HCT116 (cell line): Measurements from ENCODE around the gene ZNF536. TPM values are rescaled to one million over a fixed set of nuclear protein-coding genes. Genes with fewer than 3 reads are reported as not detected.

ENCODE experiments used
- ATAC-seq: fragments of 200-7000 bp; cut with Tn5 transposase; 2 replicates; pipeline ENCODE4 v1.9.1; 2020; ENCODE audit warnings: mild to moderate bottlenecking, moderate library complexity
- BruUV-seq: library from RNA; stranded (reverse); fragments of 400-500 nt; replicated peaks from 2 replicates; lab custom pipeline; 2021; lab: Mats Ljungman, UMichigan
- CTCF ChIA-PET: fragments of 300-600 bp; sonication (Branson Sonifier 250); formaldehyde crosslinking; loops from one replicate; lab custom pipeline; 2021; ENCODE audit warnings: antibody characterized with exemption; lab: Charles Lee
- POLR2A ChIA-PET: fragments of 300-600, 350-600 bp; sonication (Branson Sonifier 250); formaldehyde crosslinking; loops from one replicate; lab custom pipeline; 2021; ENCODE audit warnings: antibody characterized with exemption; lab: Charles Lee
- RAD21 ChIA-PET, 2 experiments: fragments of 300-600 bp; sonication (Branson Sonifier 250); formaldehyde crosslinking; loops; one replicate each; lab custom pipeline; 2023; ENCODE audit warnings: low total read pairs in 2 of 2; ENCODE audit not compliant: uncharacterized antibody in 2 of 2, unreplicated experiment in 2 of 2, low non-redundant PET in 1 of 2; lab: Charles Lee
- DNase-seq: peaks from one replicate; pipeline ENCODE4 v3.0.0-alpha.2; 2010; ENCODE audit warnings: low read depth, low spot score
- H2AFZ ChIP-seq: fragments of 200-600 bp; shearing (Covaris generic), sonication (generic); 2 replicates; pipeline ENCODE4 v1.6.1; 2017; ENCODE audit warnings: low read depth, mixed run types, mixed read lengths, antibody characterized with exemption, low read length; ENCODE audit not compliant: poor library complexity, severe bottlenecking
- H3K27ac ChIP-seq: 2 replicates; pipeline ENCODE4 v1.5.1; 2012; ENCODE audit warnings: low read depth, low read length
- H3K27me3 ChIP-seq: fragments of 200-600 bp; sonication (generic); 2 replicates; pipeline ENCODE4 v1.6.1; 2016; ENCODE audit warnings: mixed run types, low read length, mixed read lengths; ENCODE audit not compliant: insufficient read depth
- H3K36me3 ChIP-seq, 2 experiments: fragments of 200-500 bp in 1 of 2; fragments of 200-600 bp in 1 of 2; sonication (Bioruptor generic) in 1 of 2; sonication (generic) in 1 of 2; 2 replicates each; pipeline versions ENCODE4 v1.5.1 to v1.6.1; 2014 to 2016; ENCODE audit warnings: low read length in 2 of 2, inconsistent platforms in 1 of 2, mixed read lengths in 1 of 2, mixed run types in 1 of 2; ENCODE audit not compliant: insufficient read depth in 2 of 2, control insufficient read depth in 1 of 2
- H3K4me1 ChIP-seq, 2 experiments: fragments of 200-600 bp in 1 of 2; sonication (generic) in 1 of 2; 2 replicates each; pipeline versions ENCODE4 v1.5.1 to v1.6.1; 2012 to 2017; ENCODE audit warnings: low read length in 2 of 2, inconsistent platforms in 1 of 2, mild to moderate bottlenecking in 1 of 2, mixed read lengths in 1 of 2, mixed run types in 1 of 2, moderate library complexity in 1 of 2; ENCODE audit not compliant: insufficient read depth in 2 of 2, control insufficient read depth in 1 of 2
- H3K4me2 ChIP-seq: fragments of 200-600 bp; sonication (generic); 2 replicates; pipeline ENCODE4 v1.6.1; 2017; ENCODE audit warnings: mixed run types, low read length, mixed read lengths
- H3K4me3 ChIP-seq, 2 experiments: fragments of 200-600 bp in 1 of 2; sonication (generic) in 1 of 2; replicated peaks in 1 of 2; 2 replicates each; pipeline ENCODE4 v1.5.1; 2011 to 2016; ENCODE audit warnings: low read length in 2 of 2, control low read depth in 1 of 2, low read depth in 1 of 2, mild to moderate bottlenecking in 1 of 2, mixed read lengths in 1 of 2, mixed run types in 1 of 2
- H3K79me2 ChIP-seq: fragments of 200-600 bp; sonication (generic); 2 replicates; pipeline ENCODE4 v1.6.1; 2017; ENCODE audit warnings: mild to moderate bottlenecking, mixed run types, low read length, moderate library complexity, mixed read lengths; ENCODE audit not compliant: insufficient read depth
- H3K9ac ChIP-seq: fragments of 200-600 bp; sonication (generic); 2 replicates; pipeline ENCODE4 v1.6.1; 2016; ENCODE audit warnings: low read length, mixed read lengths
- H3K9me2 ChIP-seq: fragments of 200-600 bp; sonication (generic), shearing (Covaris generic); 2 replicates; pipeline ENCODE4 v1.6.1; 2017; ENCODE audit warnings: mixed run types, mild to moderate bottlenecking, moderate library complexity; ENCODE audit not compliant: insufficient read depth
- H3K9me3 ChIP-seq, 2 experiments: fragments of 200-500 bp in 1 of 2; fragments of 200-600 bp in 1 of 2; sonication (Bioruptor generic) in 1 of 2; sonication (generic) in 1 of 2; 2 replicates each; pipeline ENCODE4 v1.6.1; 2014 to 2017; ENCODE audit warnings: low read length in 2 of 2, mixed read lengths in 2 of 2, inconsistent platforms in 1 of 2, low read depth in 1 of 2, mild to moderate bottlenecking in 1 of 2, mixed run types in 1 of 2, moderate library complexity in 1 of 2; ENCODE audit not compliant: control insufficient read depth in 1 of 2, insufficient read depth in 1 of 2
- H4K20me1 ChIP-seq: fragments of 200-600 bp; sonication (generic), shearing (Covaris generic); 2 replicates; pipeline ENCODE4 v1.6.1; 2017; ENCODE audit warnings: mixed run types, mild to moderate bottlenecking, moderate library complexity; ENCODE audit not compliant: insufficient read depth
- ATF3 ChIP-seq: IDR thresholded peaks from 2 replicates; pipeline ENCODE4 v1.6.1; 2012
- CEBPB ChIP-seq: IDR thresholded peaks from 2 replicates; pipeline ENCODE4 v1.6.1; 2012; ENCODE audit warnings: low read depth
- EGR1 ChIP-seq: IDR thresholded peaks from 2 replicates; pipeline ENCODE4 v1.6.1; 2012; ENCODE audit warnings: low read depth
- ELF1 ChIP-seq: IDR thresholded peaks from 2 replicates; pipeline ENCODE4 v1.6.1; 2012; ENCODE audit warnings: low read depth, borderline replicate concordance
- EZH2 ChIP-seq: fragments of 200-600 bp; sonication (generic); IDR thresholded peaks from 2 replicates; pipeline ENCODE4 v1.6.1; 2017; ENCODE audit warnings: antibody characterized with exemption, mixed run types
- EZH2phosphoT487 ChIP-seq: fragments of 200-600 bp; IDR thresholded peaks from 2 replicates; pipeline ENCODE4 v1.6.1; 2018; ENCODE audit warnings: antibody characterized with exemption, borderline replicate concordance
- FOSL1 ChIP-seq: IDR thresholded peaks from 2 replicates; pipeline ENCODE4 v1.6.1; 2012; ENCODE audit warnings: low read depth
- POLR2A ChIP-seq: IDR thresholded peaks from 2 replicates; pipeline ENCODE4 v1.7.0; 2011; ENCODE audit warnings: borderline replicate concordance; ENCODE audit not compliant: insufficient read depth, insufficient read length; ENCODE audit errors: extremely low read depth
- RAD21 ChIP-seq: IDR thresholded peaks from 2 replicates; pipeline ENCODE4 v1.6.1; 2012; ENCODE audit warnings: low read depth, mild to moderate bottlenecking
- SP1 ChIP-seq: IDR thresholded peaks from 2 replicates; pipeline ENCODE4 v1.6.1; 2012; ENCODE audit warnings: low read depth
- SRF ChIP-seq: IDR thresholded peaks from 2 replicates; pipeline ENCODE4 v1.6.1; 2012; ENCODE audit warnings: low read depth
- TCF7L2 ChIP-seq: IDR thresholded peaks from 2 replicates; pipeline ENCODE4 v1.7.0; 2011; ENCODE audit warnings: borderline replicate concordance, inconsistent platforms; ENCODE audit not compliant: insufficient read depth, insufficient read length; ENCODE audit errors: extremely low read depth
- YY1 ChIP-seq: IDR thresholded peaks from 2 replicates; pipeline ENCODE4 v1.6.1; 2011; ENCODE audit warnings: low read length, low read depth, moderate library complexity, mild to moderate bottlenecking; ENCODE audit not compliant: insufficient replicate concordance; ENCODE audit errors: extremely low read depth
- ZFX ChIP-seq: fragments of 450-650 bp; IDR thresholded peaks from 2 replicates; pipeline ENCODE4 v1.6.1; 2017
- ZNF274 ChIP-seq: fragments of 200-500 bp; sonication (Bioruptor generic); IDR thresholded peaks from 2 replicates; pipeline ENCODE4 v1.6.1; 2014; ENCODE audit warnings: mild to moderate bottlenecking, low read depth, low read length, inconsistent platforms
- intact Hi-C: fragments of 100-400 bp; cut with micrococcal nuclease; formaldehyde crosslinking; loops from 2 replicates; pipeline ENCODE4 v1.10.0; 2022
- total RNA-seq: library from RNA; stranded (reverse); gene quantifications from one replicate; pipeline ENCODE4 v1.2.1, GENCODE V29; 2021; ENCODE audit not compliant: unreplicated experiment
- TF ChIP-seq, protein P1 (sequence below): IDR thresholded peaks from 2 replicates; pipeline ENCODE4 v1.6.1; 2012; ENCODE audit warnings: low read depth

Gene ZNF536
- total RNA-seq, 1 experiment from 2014 or later, result not detected

DNA sequence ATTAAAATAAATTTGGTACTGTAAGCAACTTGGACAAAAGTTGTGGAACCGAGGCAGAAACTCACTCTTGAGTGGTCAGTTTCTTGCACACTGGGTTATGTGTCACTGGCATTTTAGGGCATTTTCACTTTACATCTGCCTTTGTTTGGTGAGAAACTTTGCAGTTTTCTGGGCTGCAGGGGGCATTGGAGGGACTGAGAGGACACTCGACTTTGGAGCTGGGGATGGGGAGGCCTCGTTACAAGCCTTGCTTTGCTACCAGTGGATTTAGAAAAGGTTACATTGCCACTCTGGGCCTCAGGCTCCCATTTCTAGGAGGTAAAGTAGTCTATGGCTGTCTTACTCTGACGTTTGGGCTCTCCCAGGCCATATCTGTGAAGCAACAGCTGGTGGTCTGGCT lies 41.9 kb upstream of the ZNF536 start:
- H3K9ac ChIP-seq, result no peak overlapping the region
- H3K27ac ChIP-seq, result no peak overlapping the region
- no peaks in the 10 kb centered on the region for H4K20me1 ChIP-seq
- intact Hi-C loops, result no loop called here
- CTCF ChIA-PET, result no interaction called here
- H3K9me2 ChIP-seq, result no peaks in the 10 kb centered on the region
- no peaks in the 10 kb centered on the region for H3K36me3 ChIP-seq
- no TSS peak for BruUV-seq
- TF ChIP-seq EZH2 (no peak), POLR2A (no peak), RAD21 (no peak)
- no peak overlapping the region for H3K4me3 ChIP-seq
- RAD21 ChIA-PET, result no interaction called here
- no peaks in the 10 kb centered on the region for H3K9me3 ChIP-seq
- peaks cover 11% of the 10 kb centered on the region for H3K27me3 ChIP-seq
- H2AFZ ChIP-seq, result no peak overlapping the region
- no peaks in the 10 kb centered on the region for H3K79me2 ChIP-seq
- H3K4me1 ChIP-seq, result no peaks in the 10 kb centered on the region
- ATAC-seq (no peak), DNase-seq (no peak)
- POLR2A ChIA-PET, result no interaction called here
- H3K4me2 ChIP-seq, result no peak overlapping the region

DNA sequence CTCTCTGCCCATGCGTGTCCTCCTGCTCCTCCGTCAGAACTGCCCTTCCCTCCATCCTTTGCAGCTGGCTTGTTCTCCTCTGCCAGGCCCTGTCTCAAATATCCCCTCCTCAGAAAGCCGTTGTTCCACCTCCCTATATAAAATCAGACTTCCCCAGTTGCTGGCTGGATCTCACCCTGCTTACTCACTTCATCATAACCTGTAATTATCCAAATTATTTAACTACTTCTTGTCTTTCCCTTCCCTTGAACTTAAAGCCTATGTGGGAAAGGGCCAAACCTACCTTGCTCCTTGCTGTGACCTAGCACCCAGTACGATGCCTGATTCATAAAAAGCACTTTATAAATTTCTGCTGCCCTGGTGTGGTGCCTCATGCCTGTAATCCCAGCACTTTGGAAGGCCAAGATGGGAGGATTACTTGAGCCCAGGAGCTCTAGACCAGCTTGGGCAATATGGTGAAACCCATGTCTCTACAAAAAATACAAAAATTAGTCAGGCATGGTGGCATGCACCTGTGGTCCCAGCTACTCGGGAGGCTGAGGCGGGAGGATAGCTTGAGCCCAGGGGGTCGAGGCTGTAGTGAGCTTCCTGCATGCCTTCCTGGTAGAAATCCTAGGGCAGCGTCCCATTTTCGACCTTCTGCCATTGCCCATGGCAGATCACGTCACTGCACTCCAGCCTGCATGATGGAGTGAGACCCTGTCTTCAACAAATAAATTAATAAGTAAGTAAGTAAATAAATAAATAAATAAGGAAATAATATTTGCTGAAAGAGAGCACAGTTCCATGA lies 39.5 kb upstream of the ZNF536 start:
- Histone ChIP-seq H3K9me3 (no peaks in the 10 kb centered on the region), H3K4me2 (no peak overlapping the region), H3K9ac (no peak overlapping the region), H3K79me2 (no peaks in the 10 kb centered on the region), H3K9me2 (no peaks in the 10 kb centered on the region), H3K27ac (no peak overlapping the region), H2AFZ (no peak overlapping the region), H3K27me3 (peaks cover 15% of the 10 kb centered on the region), H3K4me3 (no peak overlapping the region), H3K36me3 (no peaks in the 10 kb centered on the region), H3K4me1 (no peaks in the 10 kb centered on the region), H4K20me1 (no peaks in the 10 kb centered on the region)
- no TSS peak for BruUV-seq
- POLR2A ChIA-PET, result no interaction called here
- no peak for ATAC-seq
- RAD21 ChIA-PET, result no interaction called here
- no peak for DNase-seq
- intact Hi-C loops, result no loop called here
- CTCF ChIA-PET, result no interaction called here
- no peak for TF ChIP-seq POLR2A
- TF ChIP-seq ZNF274, result no peak
- no peak for TF ChIP-seq EZH2phosphoT487
- no peak for TF ChIP-seq CEBPB
- no peak for TF ChIP-seq EZH2
- no peak for TF ChIP-seq ELF1
- no peak for TF ChIP-seq YY1
- TF ChIP-seq ZFX, result no peak
- no peak for TF ChIP-seq FOSL1
- TF ChIP-seq, protein P1, sequence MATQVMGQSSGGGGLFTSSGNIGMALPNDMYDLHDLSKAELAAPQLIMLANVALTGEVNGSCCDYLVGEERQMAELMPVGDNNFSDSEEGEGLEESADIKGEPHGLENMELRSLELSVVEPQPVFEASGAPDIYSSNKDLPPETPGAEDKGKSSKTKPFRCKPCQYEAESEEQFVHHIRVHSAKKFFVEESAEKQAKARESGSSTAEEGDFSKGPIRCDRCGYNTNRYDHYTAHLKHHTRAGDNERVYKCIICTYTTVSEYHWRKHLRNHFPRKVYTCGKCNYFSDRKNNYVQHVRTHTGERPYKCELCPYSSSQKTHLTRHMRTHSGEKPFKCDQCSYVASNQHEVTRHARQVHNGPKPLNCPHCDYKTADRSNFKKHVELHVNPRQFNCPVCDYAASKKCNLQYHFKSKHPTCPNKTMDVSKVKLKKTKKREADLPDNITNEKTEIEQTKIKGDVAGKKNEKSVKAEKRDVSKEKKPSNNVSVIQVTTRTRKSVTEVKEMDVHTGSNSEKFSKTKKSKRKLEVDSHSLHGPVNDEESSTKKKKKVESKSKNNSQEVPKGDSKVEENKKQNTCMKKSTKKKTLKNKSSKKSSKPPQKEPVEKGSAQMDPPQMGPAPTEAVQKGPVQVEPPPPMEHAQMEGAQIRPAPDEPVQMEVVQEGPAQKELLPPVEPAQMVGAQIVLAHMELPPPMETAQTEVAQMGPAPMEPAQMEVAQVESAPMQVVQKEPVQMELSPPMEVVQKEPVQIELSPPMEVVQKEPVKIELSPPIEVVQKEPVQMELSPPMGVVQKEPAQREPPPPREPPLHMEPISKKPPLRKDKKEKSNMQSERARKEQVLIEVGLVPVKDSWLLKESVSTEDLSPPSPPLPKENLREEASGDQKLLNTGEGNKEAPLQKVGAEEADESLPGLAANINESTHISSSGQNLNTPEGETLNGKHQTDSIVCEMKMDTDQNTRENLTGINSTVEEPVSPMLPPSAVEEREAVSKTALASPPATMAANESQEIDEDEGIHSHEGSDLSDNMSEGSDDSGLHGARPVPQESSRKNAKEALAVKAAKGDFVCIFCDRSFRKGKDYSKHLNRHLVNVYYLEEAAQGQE, result no peak
- no peak for TF ChIP-seq TCF7L2
- no peak for TF ChIP-seq SP1
- no peak for TF ChIP-seq SRF
- TF ChIP-seq EGR1, result no peak
- TF ChIP-seq ATF3, result no peak
